CD4-positive, alpha-beta T cell treated with Interleukin-12 subunit alpha and Interleukin-12 subunit beta, for 1 hour (primary cell): ENCODE data around the gene DENND1C.
A peak's percentile ranks its signal among the peaks of the same experiment; 100 is the strongest.
"Not testable (repeated sequence)": the region's sequence is repeated elsewhere in the genome, so short reads cannot be mapped to it uniquely, and the experiment has no call there.

Source experiments
- DNase-seq: peaks from one replicate; pipeline ENCODE4 v3.0.0-alpha.2; 2020

Gene DENND1C

DNA sequence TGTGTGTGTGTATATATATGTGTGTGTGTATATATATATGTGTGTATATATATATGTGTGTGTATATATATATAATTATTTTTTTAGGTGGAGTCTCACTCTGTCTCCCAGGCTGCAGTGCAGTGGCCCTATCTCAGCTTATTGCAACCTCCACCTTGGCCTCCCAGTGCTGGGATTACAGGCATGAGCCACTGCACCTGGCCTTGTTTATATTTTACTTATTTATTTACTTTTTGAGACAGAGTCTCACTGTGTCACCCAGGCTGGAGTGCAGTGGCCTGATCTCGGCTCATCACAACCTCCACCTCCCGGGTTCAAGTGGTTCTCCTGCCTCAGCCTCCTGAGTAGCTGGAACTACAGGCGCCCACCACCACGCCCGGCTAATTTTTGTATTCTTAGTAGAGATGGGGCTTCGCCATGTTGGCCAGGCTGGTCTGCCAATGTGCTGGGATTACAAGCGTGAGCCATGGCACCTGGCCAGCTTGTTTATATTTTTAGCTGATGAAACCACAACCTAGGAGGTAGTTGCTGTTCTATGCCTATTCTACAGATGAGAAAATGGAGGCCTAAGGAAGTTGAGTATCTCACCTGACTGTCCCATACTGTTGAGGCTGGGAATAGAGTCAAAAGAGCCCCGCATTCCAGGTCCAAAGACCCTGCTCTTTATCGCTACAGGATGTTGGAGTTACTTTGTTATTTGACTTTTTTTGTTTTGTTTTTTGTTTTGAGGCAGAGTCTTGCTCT, 26.6 kb upstream of the DENND1C start:
- DNase-seq: not testable (repeated sequence)

GRCh38 chr19:6503407-6504201, 22.0 kb upstream of the DENND1C start:
- DNase-seq: no peak

DNA sequence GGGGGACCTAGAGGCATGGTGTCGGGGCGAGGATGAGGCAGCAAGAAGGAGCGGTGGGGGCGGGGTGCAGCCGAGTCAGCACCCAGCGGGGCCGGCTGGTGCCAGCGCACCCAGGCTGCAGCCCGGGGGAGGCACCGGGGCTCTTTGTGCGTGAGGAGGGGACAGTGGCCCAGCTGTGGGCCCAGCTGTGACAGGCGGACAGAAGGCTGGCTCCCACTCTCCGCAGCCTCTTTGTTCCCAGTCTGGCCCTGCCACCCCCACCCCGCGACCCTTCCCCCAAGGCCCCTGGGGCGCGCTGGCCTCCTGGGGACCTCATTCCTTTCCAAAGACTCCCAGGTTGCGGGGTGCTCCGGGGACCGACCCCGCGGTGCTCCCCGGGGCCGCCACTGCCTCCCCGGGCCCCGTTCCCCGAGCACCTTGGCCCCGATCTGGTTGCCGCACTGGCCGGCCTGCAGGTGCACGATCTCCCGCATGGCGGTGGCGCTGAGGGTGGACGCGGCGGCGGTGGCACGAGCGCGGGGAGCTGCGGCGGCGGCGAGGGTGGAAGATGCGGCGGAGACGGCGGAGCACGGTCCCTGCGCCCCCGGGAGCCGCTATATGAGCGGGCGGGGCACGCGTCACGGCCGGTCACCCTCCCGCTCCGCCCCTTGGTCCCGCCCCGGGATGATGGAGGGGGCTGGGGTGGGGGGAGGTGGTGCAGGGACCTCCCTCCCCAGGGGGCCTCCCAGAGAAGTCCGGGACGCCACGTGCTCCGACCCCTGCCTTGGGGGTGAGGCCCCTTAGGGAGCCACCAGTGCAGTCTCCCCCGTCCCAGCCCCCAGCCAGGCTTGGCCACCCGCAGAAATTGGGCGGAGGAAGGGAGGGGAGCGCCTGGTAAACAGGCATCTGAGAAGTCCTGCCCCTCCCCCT, 20.4 kb upstream of the DENND1C start, which contains the start of gene TUBB4A:
TUBB4A (minus strand) TSS at position 570 of the 909 bp plus-strand sequence; CDS start at position 473, 97 bp downstream.
- peak; percentile 53 for DNase-seq

DNA sequence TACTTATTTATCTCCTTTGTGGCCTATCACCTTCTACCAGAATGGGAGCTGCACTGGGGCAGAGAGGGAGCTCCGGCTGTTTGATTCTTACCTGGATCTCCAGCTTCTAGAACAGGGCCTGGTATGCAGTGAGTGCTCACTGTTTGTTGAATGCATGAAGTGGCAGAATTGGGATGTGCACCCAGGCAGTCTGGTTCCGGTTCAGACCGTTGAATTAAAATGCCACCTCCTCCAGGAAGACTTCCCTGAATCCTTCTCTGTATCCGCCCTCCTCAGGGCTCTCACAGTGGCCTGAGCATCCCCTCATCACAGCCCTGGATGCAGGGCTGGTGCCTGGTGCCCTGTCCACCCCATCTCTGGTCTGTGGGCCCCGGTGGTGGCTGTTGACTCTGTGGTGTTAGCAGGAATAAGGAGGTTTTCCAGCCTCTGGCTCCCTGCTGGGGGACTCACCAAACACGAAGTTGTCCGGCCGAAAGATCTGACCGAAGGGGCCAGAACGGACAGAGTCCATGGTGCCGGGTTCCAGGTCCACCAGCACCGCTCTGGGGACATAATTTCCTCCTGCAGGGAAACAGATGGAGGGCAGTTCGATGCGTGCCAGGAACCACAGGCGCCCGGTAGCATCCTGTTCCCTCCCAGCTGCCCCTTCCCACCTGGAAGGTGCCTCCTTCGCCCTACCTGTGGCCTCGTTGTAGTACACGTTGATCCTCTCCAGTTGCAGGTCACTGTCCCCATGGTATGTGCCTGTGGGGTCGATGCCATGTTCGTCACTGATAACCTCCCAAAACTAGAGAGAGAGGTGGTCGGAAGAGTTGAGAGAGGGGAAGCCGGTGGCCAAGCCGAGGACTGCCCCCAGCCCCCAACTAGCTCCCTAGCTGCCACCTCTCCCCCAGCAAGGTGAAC, 19.5 kb upstream of the DENND1C start:
- no peak for DNase-seq

- no peak for DNase-seq
Observed at GRCh38 chr19:6499052-6499790, 17.6 kb upstream of the DENND1C start.

- DNase-seq: no peak
Observed at GRCh38 chr19:6498294-6499036, 16.9 kb upstream of the DENND1C start.

- no peak for DNase-seq
Observed at GRCh38 chr19:6495947-6496346, 14.4 kb upstream of the DENND1C start.

DNA sequence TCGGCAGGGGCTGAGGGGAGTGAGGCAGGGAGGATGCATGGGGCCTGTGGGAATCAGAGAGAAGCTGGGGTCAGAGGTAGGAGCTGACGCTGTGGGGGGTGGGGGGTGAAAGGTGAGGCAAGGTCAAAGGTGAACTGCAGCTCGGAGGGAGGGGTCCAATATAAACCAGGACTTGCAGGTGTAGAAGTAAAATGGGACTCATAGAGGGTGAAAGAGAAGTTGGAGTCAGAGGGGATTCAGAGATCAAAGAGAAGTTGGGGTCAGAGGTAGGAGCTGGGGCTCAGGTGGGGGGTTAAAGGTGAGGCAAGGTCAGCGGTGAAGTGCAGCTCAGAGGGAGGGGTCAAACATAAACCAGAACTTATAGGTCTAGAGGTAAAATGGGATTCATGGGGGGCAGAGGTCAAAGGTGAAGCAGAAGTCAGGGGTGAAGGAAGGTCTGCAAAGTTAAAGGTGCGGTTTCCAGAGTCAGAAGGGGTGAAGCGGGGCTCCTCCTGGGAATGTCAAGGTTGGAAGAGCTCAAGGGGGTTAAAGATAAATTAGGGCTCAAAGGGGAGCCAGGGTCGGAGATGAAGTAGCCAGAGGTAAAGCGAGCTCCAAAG, 12.9 kb upstream of the DENND1C start:
- DNase-seq: no peak

DNA sequence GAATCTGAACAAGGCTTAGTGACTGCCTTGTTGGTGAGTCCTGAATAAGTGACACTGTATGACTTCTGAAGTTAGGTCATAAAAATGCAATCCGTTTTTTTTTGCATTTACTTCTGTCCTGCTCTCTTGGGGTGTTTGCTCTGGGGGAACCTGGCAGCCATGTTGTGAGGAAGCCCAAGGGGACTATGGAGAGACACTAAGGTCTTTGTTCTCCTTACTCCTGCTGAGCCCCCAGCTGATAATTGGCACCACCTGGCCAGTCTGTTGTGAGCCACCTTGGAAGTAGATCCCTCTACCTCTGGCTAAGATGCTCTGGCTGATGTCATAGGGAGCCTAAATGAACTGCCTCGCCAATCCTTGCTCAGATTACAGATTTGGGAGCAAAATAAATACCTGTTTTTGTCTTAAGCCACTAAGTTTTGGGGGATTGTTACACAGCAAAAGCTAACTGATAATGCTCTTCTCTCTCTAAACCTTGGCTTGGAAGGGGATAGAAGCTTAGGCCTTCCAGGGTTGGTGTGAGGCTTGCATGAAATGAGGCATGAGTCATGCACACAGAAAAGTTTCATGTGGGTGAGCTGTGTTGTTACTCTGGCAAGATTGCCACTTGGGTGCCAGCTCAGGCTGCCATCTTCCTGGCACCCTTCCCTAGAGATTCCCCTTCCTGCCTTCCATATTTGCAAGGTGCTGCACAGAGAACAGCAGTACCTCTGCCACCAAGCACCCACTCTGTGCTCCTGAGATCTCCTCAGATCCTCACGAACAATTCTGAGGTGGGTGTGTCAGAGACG, 10.4 kb upstream of the DENND1C start:
- DNase-seq: no peak

GRCh38 chr19:6490134-6490533, 8.5 kb upstream of the DENND1C start:
- no peak for DNase-seq

DNA sequence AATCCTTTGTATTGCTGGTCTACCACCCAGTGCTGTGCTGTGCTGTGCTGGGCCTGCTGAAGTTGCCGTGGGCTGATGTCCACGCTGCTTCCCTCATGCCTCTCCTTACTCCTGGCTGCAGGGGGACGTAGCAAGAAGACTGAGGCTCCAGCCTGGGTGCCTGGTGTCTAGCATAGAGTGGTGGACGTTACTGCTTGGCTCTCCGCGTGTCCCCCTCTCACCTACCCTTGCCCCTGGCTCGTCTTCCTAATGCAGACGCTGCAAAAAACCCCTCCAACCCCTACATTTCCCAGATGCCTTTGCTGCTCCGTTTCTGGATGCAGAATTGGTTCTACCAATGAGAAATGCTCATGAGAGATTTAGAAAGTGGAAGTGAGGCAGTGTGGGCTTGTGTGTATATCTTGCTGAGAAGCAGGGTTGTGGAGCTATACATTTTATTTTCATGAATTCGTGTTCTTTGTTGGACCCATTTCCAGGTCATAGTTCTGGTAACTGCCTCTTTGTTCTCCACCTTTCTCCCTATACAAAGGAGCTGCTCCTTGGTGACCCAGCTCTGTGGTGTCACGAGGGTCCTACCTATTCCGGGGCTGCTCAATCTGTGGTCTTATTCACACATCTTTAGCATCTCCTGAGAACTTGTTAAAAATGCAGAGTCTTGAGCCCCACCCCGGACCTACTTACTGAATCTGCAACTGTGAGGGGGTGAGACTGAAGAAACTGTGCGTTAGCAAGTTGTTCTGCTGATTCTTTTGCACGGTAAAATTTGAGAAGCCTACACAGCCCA, 7.9 kb upstream of the DENND1C start:
- peak; percentile 28 for DNase-seq

GRCh38 chr19:6484831-6485230, 3.2 kb upstream of the DENND1C start:
- DNase-seq: no peak

DNA sequence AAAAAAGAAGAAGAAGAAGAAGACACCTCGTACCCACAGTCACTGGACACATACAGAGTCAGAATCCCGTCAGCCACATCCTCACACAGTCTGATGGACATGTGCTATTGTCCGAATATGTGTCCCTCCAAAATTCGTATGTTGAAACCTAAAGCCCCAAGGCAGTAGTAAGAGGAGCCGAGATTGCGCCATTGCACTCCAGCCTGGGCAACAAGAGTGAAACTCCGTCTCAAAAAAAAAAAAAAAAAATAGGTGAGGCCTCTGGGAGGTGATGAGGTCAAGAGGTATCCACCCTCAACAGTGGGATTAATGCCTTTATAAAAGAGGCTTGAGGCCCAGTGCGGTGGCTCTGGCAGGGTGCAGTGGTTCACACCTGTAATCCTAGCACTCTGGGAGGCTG, 2.6 kb upstream of the DENND1C start:
- DNase-seq: no peak

DNA sequence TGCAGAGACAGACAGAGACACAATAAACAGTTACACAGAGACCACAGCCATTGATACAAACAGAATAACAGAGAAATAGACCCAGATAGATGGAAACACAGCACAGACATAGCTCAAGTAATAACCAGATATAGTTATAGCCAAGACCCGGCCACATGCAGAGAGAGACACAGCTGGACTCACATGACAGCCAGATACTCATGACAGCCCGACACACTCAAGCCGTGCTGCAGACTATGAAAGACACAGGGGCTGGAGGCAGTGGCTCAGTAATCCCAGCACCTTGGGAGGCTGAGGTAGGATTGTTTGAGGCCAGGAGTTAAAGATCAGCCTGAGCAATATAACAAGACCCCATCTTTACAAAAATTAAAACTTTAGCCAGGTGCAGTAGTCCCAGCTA, 1.6 kb upstream of the DENND1C start:
- DNase-seq: no peak

DNA sequence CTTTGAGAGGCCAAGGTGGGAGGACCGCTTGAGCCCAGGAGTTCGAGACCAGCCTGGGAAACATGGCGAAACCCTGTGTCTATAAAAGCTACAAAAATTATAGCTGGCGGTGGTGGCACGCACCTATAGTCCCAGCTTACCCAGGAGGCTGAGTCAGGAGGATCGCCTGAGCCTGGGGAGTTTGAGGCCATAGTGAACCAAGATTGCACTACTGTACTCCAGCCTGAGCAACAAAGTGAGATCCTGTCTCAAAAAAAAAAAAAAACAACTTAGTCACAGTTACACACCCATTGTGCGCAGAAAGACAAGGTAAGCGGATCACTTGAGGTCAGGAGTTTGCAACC, 728 bp upstream of the DENND1C start:
- no peak for DNase-seq

DNA sequence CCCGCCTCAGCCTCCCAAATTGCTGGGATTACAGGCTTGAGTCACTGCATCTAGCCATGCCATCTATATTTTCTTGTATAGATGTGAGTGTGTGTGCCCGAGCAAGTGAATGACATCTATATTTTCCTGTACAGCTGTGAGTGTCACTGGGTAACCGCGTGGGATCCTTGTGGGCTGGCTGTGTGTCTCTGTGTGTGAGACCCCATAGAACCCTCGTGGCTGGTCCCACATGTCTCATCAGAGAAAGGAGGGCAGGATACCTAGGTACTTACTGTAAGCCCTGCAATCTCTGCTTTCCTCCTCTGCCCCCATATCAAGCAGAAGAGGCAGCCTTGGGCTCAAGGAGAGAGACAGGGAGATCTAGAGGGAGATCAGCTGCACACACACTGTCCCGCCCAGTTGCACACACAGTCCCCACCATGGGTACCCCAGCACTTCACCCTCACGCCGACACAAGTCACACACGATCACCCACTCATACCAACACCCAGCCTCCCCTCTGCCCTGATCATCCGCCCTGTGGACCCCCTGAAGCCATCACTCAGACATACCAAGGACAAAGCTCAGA, 655 bp downstream of the DENND1C start:
- DNase-seq: peak; percentile 25

DNA sequence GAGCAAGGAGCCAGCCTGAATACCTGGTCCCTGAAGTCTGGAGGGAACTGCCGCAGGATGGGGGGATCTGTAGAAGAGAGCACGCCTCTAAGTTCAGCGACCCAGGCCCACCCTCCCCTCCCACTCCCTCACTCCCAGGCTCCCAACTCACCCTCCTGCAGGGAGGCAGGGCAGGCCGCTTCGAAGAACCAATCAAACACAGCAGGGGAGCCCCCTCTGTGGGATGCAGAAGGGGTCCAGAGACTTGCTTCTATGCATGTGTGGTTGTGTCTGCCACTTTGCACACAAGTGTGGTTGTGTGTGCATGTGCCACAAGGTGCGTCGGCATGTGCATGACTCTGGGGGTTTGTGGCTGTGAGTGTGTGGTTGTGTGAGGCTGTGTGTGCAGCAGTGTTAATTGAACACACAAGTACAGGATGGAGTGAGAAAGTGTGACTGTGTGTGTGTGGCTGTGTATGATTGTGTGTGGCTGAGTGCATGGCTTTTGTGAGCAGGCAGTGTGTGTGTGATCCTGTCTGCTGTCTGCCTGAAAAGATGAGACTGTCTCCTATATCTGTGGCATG, 1.7 kb downstream of the DENND1C start:
- no peak for DNase-seq

- DNase-seq: no peak
Observed at GRCh38 chr19:6478815-6479214, 2.8 kb downstream of the DENND1C start.
